Fibroblast of peridontal ligament (primary cell): ENCODE results near the gene DAPL1.
"Not testable (repeated sequence)": the region's sequence is repeated elsewhere in the genome, so short reads cannot be mapped to it uniquely, and the experiment has no call there.

Experiments
- DNase-seq: peaks from one replicate; pipeline ENCODE4 v3.0.0-alpha.2; 2010; ENCODE audit errors: extremely low read depth

The DAPL1 gene

DNA sequence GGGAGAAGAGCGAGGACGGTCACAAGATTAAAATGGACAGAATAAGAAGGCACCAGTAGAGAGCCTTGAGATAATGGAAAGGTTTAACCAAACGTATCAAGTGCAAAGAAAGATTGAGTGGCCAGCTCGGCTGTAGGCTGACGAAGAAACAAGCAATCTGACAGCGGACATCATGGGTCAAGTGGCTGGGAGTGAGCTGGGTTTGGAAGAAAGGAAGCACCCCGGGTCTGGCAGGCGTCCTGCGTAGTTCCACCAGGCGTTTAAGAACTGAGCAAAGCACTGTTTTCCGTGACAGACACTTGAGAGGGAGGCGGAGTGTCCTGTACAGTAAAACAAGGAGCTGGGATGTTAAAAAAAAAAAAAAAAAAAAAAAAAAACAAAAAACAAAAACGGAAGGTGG lies 27.1 kb downstream of the DAPL1 start:
- no peak for DNase-seq

DNA sequence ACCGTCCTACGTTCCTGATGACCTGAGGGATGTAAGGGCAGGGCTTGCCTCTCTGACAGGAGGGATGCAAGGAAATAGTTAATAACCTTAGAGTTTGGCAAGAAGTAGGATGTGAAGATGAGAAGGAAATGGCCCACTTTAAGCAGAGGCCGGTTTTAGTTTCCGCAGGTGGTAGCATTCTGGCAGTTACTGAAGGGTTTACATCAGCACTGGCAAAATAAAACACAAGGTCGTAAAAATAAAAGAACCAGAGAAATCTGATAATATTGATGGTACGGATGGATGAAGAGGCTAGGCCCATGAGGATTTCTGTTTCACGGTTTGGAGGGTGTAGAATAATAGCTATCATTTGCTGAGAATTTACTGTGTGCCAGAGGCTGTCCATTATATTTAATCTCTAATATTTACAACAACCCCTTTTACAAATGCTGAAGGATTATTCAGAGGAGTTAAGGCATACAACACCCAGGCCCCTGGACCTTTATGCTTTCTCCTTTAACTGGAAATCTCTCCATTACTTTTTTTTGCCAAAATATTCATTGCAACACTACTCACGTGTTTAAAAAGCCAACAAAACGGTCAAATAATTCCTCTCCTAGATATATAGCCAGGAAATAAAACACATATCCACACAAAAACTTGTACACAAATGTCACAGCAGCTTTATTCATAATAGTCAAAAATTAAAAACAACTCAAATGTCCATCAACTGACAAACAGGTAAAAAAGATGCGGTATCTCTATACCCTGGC lies 28.5 kb downstream of the DAPL1 start:
- no peak for DNase-seq

DNA sequence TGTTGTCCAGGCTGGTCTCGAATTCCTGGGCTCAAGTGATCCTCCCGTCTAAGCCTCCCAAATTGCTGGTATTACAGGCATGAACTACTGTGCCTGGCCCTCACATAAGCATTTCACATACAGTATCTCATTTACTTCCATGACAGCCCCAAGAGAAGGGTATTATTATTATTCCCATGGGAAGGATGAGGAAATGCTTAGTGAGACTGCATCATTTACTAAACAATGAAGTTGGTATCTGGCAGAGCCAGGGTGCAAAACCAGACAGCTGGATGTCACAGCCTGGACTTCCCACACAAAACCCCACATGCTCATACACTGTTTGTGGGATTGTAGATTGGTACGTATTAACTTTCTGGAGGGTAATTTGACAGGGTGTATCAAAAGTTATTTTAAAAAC lies 29.9 kb downstream of the DAPL1 start:
- no peak for DNase-seq

DNA sequence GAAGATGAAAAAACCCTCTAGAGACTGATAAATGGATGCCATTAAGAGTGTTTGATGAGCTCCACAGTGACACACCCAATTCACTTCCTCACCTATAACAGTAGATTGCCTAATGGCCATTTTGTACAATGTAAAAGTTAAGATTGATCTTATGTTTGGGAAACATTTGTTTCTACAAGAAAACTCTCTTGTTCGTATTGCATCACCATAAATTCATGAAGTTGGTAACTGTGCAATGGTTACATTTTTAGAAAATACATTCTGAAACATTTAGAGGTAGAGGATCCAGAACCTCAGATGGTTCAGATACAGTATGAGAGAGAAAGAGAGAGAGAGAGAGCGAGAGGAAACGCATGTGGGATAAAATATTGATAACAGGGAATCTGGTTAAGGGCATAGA lies 31.8 kb downstream of the DAPL1 start:
- no peak for DNase-seq

DNA sequence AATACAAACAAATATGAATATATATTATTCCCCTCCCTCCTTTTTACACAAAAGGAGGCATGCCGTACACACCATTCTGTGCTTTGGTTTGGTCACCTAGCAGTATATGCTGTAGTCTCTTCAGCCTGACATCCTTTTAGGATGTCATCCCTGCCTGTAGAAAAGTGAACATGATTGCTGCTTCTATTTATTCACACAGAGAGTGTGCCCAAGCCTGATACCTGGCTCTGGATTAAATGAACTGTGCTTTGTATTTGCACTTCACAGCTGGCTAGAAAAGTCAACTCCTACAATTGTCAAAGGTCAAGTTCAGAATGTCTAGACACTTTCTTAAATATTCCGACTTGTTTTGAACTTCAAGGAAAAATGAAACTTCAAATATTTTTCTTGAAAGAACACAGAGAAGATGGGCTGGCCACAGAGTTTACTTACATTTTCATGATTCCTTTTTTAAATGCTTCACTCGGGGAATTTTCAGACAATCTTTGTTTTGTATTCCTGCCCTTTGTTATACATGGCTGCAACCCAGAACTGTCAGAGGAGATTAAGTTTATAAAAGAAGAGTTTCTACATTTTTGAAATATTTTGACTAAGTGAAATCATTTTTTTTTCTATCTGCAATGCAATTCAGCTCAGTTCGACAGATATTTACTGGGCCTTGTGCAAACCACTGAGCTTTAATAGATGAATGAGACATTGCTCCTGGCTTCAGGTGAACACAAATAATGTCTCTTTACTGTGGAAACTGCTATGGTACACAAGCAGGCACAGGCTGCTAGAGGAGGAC lies 33.5 kb downstream of the DAPL1 start:
- DNase-seq, result peak; percentile 76

DNA sequence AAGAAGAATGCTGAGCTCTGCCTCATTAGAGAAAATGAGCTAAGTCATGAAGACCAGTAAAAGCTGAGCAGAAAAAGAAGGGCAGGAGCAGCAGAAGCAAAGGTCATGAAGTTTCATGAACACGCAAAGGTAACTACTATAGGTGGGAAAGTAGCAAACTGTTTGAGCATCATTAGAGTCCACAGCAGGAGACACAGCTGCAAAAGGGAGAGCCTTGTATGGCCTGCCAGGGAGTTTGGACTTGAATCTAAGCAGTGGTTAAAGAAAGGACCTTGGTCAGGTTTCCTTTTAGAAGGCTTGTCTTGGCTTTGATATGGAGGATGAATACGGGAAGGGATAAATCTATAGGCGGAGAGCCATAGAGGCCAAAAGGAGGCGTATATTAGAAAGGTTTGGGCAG lies 34.0 kb downstream of the DAPL1 start:
- DNase-seq, result no peak

DNA sequence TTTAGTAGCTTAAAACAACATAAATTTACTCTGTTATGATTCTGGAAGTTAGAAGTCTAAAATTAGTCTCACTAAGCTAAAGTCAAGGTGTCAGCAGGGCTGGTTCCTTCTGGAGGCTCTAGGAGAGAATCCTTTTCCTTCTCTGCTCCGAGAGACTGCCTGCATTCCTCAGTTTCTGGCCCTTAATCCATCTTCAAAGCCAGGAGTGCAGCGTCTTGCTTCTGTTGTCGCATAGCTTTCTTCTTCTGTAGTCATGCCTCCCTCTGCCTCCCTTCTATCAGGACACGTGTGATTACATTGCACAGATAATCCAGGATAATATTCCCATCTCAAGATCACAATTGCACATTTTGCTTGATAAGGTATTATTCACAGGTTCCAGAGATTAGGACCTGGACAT lies 35.1 kb downstream of the DAPL1 start:
- no peak for DNase-seq

DNA sequence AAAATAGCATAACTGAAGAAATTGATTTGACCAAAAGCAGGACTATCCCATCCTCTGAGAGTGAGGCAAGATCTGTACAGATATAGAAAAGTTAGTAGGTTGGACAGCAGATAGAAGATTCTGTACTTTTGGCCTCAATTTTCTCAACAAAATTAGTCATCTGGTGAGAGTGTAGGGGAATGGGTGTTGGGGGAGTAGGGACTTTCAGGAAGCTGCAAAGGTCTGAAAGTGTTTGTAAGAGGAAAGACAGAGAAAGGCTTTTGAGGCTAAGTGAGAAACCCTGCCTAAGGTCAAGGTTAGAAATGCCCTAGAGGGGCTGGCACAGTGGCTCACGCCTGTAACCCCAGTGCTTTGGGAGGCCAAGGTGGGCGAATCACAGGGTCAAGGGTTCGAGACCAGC lies 40.3 kb downstream of the DAPL1 start:
- DNase-seq, result no peak

DNA sequence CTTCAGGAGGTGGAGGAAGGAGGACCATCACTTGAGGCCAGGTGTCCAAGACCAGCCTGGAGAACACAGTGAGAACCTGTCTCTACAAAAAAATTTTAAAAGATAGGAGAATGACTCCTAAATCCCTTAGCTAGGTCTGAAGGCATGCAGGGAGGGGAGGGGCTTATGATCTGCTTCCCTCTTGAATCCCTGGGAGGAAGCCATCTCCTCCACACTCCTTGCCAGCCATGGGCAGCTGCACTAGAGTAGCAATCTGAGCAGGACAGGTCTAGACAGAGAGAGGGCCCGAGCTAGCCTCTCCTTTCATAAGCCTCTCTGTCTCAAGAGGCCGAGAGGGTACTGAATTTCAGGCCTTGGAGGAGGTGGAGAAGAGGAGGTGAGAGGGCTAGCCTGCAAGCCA lies 42.5 kb downstream of the DAPL1 start:
- DNase-seq, result no peak

DNA sequence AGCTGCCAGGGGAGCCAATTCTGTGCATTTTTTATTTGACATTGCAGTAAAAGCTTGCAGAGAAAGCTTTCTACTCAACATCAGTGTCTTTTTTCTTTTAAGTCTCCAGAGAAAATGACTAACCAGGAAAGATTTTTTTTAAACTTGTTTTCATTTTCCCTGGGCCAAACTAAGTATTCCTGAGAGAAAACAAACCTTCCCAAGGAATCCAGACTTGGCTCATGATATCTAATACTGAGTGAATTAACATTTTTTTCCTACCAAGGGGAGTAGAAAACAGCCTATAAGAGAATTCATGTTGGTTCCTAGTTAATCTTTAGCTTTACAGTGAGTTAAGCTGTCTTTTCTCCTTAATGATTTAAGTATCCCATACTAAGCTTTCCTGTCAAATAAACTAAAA lies 46.7 kb downstream of the DAPL1 start:
- DNase-seq, result peak; percentile 97

DNA sequence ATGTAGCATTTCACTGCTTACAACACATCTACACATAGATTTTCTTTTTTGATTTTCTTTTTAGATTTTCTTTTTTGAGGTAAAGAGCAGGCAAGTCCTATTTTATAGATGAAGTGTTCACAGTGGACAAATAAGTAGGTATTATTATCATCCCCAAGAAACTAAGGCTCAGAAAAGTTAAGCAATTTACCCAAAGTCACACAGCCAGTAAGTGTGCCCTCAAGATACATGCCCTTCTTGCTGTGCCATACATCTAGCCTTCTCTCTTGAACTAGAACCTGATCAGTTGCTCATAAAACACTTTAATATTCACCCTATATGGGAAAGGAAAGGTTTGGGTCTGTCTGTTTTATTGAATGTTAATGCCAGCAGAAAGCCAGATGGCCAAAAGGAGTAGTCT lies 50.3 kb downstream of the DAPL1 start:
- no peak for DNase-seq

DNA sequence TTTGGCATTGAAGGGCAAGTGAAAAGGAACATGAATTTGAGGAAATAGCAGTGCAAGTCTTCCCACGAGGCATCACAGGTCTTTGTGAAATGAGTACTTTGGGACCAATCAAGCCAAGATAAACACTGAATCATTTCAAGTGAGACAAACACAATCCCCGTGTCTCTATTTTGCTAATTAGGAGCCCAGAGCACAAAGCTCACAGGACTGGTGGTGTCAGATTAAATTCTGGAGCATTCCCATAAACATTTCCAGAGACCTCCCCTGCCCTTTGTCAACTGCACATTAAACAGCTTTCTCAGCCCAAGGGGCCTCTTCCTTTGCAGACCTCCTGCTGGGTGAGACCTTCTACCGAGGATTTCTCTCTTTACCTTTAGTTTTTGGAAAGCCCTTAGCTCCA lies 50.7 kb downstream of the DAPL1 start:
- DNase-seq, result peak; percentile 45

DNA sequence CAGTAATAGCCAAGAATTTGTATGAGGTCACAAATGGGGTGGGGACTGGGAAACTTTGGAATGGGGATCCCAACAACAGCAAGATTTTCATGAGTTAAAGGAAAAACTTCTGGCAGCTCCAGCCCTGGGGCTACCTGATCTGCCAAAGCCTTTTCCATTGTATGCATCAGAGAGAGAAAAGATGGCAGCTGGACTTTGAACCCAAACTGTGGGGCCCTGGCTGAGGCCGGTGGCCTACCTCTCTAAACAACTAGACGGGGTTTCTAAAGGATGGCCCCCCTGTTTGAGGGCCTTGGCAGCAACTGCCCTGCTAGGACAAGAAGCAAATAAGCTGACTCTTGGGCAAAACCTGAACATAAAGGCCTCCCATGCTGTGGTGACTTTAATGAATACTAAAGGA lies 52.4 kb downstream of the DAPL1 start:
- DNase-seq, result not testable (repeated sequence)

DNA sequence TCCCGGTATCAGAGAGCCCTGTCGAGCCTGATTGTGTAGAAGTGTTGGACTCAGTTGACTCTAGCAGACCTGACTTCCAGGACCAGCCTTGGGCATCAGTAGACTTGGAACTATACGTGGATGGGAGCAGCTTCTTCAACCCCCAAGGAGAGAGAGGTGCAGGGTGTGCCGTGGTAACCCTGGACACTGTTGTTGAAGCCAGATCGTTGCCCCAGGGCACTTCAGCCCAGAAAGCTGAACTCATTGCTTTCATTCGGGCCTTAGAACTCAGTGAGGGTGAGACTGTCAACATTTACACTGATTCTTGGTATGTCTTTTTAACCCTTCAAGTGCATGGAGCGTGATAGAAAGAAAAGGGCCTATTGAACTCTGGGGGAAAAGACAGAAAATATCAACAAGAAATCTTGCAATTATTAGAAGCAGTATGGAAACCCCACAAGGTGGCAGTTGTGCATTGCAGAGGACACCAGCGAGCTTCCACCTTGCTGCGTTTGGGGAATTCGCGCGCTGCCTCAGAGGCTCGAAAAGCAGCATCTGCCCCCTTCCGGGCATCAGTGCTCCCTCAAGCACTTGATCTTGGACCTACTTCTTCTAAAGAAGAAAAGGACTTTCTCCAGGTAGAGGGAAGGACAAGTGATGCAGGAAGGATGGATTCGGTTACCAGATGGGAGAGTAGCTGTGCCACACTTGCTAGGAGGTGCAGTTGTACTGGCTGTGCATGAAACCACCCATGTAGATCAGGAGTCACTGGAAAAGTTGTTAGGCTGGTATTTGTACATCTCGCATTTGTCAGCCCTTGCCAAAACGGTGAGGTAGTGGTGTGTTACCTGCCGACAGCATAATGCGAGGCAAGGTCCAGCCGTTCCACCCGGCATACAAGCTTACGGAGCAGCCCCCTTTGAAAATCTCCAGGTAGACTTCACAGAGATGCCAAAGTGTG lies 53.2 kb downstream of the DAPL1 start:
- DNase-seq, result not testable (repeated sequence)

DNA sequence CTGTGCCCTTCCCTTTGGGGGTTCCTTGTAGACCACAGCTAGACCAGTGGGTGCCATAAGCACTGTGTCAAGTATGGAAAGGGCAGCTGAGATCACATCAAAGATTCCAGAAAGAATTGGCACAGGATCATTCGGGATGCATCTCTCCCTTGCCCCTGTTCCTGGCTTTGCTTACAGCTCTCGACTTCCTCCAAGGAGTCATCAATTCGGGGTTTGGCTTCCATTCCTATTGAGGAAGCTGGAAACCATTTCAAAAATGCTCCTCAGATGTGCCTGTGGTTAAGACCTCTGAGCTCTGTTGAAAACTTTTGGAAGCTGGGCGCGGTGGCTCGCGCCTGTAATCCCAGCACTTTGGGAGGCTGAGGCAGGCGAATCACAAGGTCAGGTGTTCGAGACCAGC lies 65.1 kb downstream of the DAPL1 start:
- DNase-seq, result peak; percentile 64

DNA sequence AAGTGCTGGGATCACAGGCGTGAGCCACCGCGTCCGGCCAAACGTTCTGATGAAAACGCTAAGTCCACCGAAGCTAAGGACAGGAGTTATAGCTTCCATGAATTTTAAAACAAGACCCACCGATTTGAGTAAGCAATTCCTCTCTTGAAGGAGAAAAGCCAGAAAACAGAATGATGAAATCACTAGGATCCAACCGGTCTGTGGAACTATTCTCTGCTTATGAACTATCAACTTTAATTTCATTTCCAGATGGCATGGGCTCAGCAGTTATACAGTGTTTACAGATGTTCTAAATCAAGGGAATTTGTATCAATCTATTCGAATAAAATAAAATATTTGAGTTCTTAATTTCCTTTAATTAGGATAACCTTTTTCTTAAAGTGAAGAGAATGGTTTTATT lies 66.5 kb downstream of the DAPL1 start:
- DNase-seq, result peak; percentile 35

DNA sequence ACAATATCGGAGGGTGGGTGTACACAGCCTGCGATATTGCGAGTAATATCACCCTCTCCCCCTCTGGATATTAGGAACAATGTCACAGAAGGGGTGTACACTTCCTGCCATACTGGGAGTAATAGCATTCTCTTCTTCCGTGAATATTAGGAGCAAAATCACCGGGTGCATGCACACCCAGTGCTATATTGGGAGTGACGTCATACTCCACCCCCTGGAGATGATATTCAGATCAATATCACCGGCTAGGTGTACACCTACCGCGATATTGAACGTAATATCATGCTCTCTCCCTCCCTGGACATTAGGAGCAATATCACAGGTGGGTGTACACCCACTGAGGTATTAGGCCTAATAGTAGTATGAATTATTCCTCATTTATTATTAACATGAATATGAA lies 70.4 kb downstream of the DAPL1 start:
- DNase-seq, result not testable (repeated sequence)
